Measurements from ENCODE around the gene IL18RAP.

- TF ChIP-seq CTCF (IDR thresholded peaks at IDR 0.05; ENCODE audit: poor library complexity, severe bottlenecking) (no peak), POLR2AphosphoS5 (IDR thresholded peaks at IDR 0.05) (no peak), TAF1 (IDR thresholded peaks at IDR 0.05; ENCODE audit: low read depth) (no peak), EZH2 (IDR thresholded peaks at IDR 0.05; ENCODE audit: borderline replicate concordance, insufficient read depth, low read length, poor library complexity, severe bottlenecking) (no peak)
Observed at GRCh38 chr2:102435741-102436140, 12.8 kb downstream of the IL18RAP start.

Measured in neural cell (in vitro differentiated cells).